ENCODE results near the gene KRT77. TPM values are rescaled to one million over a fixed set of nuclear protein-coding genes. Genes with fewer than 3 reads are reported as not detected.

The KRT77 gene
- total RNA-seq, 2 donors from 2014 or later = not detected

DNA sequence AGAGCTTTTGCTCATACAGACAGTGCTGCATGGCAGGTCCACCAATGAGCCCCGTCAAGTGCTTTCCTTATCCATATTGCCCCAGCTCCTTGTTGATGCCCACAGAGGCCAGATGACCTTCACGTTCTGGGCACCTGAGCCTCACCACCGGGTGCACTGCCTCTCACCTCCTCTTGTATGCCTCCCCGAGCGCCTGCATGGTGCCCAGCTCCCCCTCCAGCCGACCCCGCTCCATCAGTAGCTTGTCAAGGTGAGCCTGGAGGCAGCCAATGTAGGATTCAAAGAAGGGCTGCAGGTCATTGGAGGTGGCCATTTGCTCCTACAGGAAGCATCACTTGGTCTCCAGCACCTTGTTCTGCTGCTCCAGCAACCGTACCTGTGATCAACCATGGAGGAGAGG lies 31.8 kb upstream of the KRT77 start:
- no peak for ATAC-seq (replicated peaks)
- Mint-ChIP-seq H3K36me3 (ENCODE audit: low read depth) (no peaks in the 10 kb centered on the region), H3K27me3 (peaks cover 28% of the 10 kb centered on the region), H3K4me3 (no peak overlapping the region), H3K9me3 (peaks cover 5% of the 10 kb centered on the region), H3K27ac (no peak overlapping the region), H3K4me1 (no peaks in the 10 kb centered on the region)

DNA sequence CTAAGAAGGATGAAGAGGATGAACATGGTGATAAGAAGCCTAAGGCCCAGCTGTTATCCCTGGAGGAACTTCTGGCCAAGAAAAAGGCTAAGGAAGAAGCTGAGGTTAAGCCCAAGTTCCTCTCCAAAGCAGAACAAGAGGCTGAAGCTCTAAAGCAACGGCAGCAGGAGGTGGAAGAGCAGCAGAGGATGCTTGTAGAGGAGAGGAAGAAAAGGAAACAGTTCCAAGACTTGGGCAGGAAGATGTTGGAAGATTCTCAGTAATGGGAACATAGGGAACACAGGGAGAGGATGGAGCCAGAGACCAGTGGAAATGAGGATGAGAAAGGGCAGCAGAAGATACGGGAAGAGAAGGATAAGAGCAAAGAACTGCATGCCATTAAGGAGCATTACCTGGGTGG lies 27.5 kb upstream of the KRT77 start:
- Mint-ChIP-seq H3K4me1 (no peaks in the 10 kb centered on the region), H3K36me3 (ENCODE audit: low read depth) (no peaks in the 10 kb centered on the region), H3K4me3 (no peak overlapping the region), H3K9me3 (peaks cover 5% of the 10 kb centered on the region), H3K27ac (no peak overlapping the region), H3K27me3 (peaks cover 29% of the 10 kb centered on the region)
- ATAC-seq (replicated peaks) = no peak

DNA sequence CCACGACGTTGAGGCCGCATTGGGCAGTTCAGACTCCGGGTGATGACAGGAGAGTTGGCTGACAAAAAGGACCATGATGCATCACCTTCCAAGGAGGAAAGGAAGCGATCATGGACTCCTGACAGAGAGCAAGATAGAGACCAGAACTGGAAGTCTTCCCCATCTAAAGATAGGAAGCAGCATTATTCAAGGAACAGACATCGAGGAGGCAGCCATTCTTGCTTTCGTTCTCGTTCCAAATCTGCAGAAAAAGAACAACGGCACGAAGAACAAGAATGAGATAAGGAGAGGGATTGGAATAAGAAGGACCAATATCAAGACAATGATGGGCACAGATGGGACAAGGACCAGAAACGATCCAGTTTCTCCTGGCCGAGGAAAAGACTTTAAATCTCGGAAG lies 27.1 kb upstream of the KRT77 start:
- ATAC-seq (replicated peaks) = no peak
- no peaks in the 10 kb centered on the region for H3K4me1 Mint-ChIP-seq
- no peak overlapping the region for H3K4me3 Mint-ChIP-seq
- peaks cover 29% of the 10 kb centered on the region for H3K27me3 Mint-ChIP-seq
- no peak overlapping the region for H3K27ac Mint-ChIP-seq
- peaks cover 5% of the 10 kb centered on the region for H3K9me3 Mint-ChIP-seq
- no peaks in the 10 kb centered on the region for H3K36me3 Mint-ChIP-seq (ENCODE audit: low read depth)

DNA sequence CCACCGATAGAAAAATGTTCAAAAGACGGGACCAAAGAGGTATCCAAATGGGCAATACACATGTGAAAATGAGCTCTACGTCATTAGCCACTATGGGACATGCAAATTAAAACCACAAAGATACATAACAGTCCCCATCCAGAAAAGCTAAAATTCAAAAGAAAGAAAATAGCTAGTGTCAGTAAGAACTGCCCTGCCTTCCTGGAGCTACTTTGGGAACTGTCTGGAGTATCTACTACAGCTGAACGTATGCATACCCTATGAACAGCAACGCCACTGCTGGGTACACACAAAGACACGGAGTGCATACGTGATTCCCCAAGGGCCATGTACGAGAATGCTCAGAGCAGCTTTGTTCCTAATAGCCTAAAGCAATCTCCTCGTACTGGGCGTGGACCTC lies 25.8 kb upstream of the KRT77 start:
- H3K4me3 Mint-ChIP-seq = no peak overlapping the region
- H3K36me3 Mint-ChIP-seq (ENCODE audit: low read depth) = no peaks in the 10 kb centered on the region
- no peak for ATAC-seq (replicated peaks)
- peaks cover 25% of the 10 kb centered on the region for H3K27me3 Mint-ChIP-seq
- H3K4me1 Mint-ChIP-seq = no peaks in the 10 kb centered on the region
- H3K9me3 Mint-ChIP-seq = peaks cover 5% of the 10 kb centered on the region
- no peak overlapping the region for H3K27ac Mint-ChIP-seq

DNA sequence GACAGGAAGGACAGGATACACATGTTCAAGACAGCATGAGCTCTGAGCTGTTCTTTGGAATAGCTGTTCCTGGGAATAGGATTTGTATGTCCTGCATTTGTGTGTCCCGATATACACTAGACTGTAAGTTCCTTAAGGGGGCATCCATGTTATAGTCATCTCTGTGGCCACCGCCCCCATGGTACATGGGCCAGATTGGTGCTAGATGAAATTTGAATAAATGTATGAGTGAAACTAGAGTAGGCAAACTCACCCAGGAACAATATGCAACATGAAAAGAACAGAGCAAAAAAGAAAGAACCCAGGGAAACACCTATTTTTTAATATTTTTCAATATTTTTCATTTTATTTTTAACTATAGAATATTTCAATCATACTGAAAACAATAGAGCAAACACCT lies 25.1 kb upstream of the KRT77 start:
- Mint-ChIP-seq H3K9me3 (peaks cover 5% of the 10 kb centered on the region), H3K27ac (no peak overlapping the region), H3K27me3 (peaks cover 23% of the 10 kb centered on the region), H3K4me1 (no peaks in the 10 kb centered on the region), H3K4me3 (no peak overlapping the region), H3K36me3 (ENCODE audit: low read depth) (no peaks in the 10 kb centered on the region)
- ATAC-seq (replicated peaks) = no peak

DNA sequence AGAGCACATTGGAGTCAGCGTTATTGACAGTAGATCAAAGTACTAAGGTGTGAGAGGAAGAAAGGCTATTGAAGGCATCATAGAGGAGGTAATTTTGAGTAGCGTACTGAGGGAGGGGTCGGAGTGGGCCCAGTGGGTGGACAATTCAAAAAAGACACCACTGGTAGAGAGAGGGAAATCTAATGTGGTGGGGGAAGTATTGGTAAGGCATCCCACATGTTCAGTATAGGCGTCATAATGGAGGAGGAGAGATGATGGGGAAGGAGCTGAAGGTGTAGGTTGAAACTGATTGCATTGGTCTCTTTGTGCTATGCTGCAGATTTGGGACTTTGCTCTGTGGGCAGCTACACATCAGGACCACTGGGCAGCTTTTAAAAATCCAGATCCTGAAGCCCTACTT lies 23.7 kb upstream of the KRT77 start:
- Mint-ChIP-seq H3K27ac (no peak overlapping the region), H3K9me3 (peaks cover 5% of the 10 kb centered on the region), H3K4me3 (no peak overlapping the region), H3K4me1 (no peaks in the 10 kb centered on the region), H3K36me3 (ENCODE audit: low read depth) (no peaks in the 10 kb centered on the region), H3K27me3 (peaks cover 20% of the 10 kb centered on the region)
- no peak for ATAC-seq (replicated peaks)

DNA sequence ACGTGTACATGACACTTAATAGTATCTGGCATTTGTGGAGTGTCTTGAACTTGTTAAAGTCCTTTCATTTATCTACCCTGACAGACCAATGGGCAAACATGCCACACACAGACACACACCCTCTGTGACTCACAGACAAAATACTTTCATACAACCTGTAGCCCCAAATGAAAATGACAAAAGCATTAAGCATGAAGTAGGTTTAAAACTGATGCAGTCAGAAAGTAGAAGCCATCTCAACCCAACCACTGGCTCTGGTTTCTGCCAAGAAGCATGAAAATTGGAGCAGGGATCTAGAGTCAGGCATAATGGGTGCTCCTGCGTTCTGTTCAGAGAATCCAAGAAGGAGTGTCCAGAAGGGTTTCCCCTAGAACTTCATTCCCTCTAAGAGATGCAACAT lies 23.1 kb upstream of the KRT77 start:
- Mint-ChIP-seq H3K36me3 (ENCODE audit: low read depth) (no peaks in the 10 kb centered on the region), H3K27ac (no peak overlapping the region), H3K27me3 (peaks cover 20% of the 10 kb centered on the region), H3K4me1 (no peaks in the 10 kb centered on the region), H3K4me3 (no peak overlapping the region), H3K9me3 (peaks cover 5% of the 10 kb centered on the region)
- ATAC-seq (replicated peaks) = no peak

DNA sequence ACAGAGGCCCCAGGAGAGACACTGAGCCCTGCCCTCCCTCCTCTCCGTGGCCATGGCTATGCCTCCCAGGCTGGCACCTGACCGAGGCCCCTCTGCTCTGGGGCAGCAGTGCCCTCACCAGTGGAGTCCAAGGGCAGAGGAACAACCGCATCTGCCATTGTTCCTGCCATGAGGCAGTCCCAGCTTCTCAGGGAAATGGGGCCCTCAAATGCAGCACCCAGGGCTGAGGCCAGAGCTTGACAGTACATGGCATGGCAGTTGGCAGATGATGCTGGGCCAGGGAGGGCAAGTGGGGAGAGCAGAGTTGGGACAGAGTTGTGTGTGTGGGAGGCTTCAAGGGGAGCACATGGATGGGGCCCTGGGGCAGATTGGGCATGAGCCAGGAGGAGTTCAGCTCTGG lies 21.1 kb upstream of the KRT77 start:
- Mint-ChIP-seq H3K9me3 (no peaks in the 10 kb centered on the region), H3K36me3 (ENCODE audit: low read depth) (no peaks in the 10 kb centered on the region), H3K4me1 (no peaks in the 10 kb centered on the region), H3K4me3 (no peak overlapping the region), H3K27me3 (peaks cover 7% of the 10 kb centered on the region), H3K27ac (no peak overlapping the region)
- no peak for ATAC-seq (replicated peaks)

DNA sequence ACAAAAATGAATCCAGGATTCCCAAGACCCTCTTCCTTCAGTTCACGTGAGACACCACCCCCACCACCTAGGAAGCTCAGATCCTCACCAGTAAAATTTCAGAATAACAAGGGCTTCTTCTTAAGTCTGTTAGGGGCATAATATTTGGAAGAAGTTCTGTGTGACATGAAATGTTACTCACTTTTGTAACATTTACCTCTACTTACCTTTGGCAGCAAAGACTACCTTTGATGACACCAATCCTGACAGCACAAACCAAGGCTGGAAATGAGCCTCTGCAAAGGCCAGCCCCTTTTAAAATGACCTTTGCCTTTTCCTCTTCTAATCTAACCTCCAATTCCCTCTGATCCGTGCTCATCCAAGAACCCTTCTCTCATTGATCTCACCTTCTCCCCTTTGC lies 19.4 kb upstream of the KRT77 start:
- Mint-ChIP-seq H3K27ac (no peak overlapping the region), H3K4me3 (no peak overlapping the region), H3K9me3 (no peaks in the 10 kb centered on the region), H3K36me3 (ENCODE audit: low read depth) (no peaks in the 10 kb centered on the region), H3K27me3 (peaks cover 7% of the 10 kb centered on the region), H3K4me1 (no peaks in the 10 kb centered on the region)
- ATAC-seq (replicated peaks) = no peak

DNA sequence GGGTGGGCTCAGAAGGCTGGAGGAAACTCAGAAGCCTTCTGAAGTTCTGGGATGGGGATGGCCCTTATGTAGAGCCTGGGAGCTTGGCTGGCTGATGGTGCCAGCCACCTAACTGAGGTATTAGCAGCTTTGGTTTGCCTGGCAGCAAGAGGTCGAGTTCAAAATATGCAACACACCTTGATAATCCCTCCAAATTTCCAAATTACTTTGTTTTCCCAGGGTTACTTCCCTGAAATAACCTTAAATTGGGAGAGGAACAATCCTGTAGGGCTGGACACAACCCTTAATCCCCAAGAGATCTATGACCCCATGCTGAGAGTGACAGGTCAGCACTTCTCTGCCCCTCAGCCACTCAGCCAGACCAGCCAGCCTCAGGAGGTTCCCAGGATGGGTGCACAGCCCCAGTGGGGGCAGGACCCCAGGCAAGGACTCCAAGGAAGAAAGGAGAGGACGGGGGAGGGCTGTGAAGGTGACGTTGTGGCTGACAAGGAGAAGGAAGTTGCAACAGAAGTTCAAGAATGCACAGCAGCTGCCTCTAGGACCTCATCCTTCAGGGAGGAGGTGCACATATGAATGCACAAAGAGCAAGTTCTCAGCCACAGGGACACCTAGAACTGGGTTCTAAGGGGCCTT lies 18.6 kb upstream of the KRT77 start:
- Mint-ChIP-seq H3K9me3 (no peaks in the 10 kb centered on the region), H3K27ac (no peak overlapping the region), H3K4me3 (no peak overlapping the region), H3K36me3 (ENCODE audit: low read depth) (no peaks in the 10 kb centered on the region), H3K27me3 (peaks cover 7% of the 10 kb centered on the region), H3K4me1 (no peaks in the 10 kb centered on the region)
- ATAC-seq (replicated peaks) = no peak

DNA sequence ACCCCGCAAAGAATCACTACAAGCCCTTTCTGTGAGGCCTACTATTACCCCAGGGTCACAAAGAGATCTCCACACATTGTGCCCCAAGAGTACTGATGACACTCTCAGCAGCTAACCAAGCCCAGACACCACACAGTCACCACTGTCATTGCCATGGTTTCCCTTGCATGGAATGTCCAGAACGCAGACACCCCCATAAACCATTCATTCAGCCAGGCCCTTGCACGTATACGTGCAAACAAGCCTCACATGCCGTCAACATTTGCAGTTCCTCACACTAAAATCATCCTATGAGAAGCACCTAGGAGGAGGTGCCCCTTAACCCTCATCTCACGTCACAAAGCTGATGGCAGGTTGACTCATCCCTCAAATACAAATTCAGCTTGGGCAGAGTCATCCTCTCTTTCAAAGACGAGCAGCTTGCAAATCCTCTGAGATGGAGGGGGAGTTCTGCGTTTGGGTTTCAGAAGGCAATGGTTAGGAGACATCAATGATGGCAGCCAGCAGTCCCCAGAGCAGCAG lies 17.1 kb upstream of the KRT77 start:
- H3K4me3 Mint-ChIP-seq = no peak overlapping the region
- no peaks in the 10 kb centered on the region for H3K9me3 Mint-ChIP-seq
- no peak overlapping the region for H3K27ac Mint-ChIP-seq
- H3K4me1 Mint-ChIP-seq = no peaks in the 10 kb centered on the region
- no peak for ATAC-seq (replicated peaks)
- peaks cover 14% of the 10 kb centered on the region for H3K27me3 Mint-ChIP-seq
- H3K36me3 Mint-ChIP-seq (ENCODE audit: low read depth) = no peaks in the 10 kb centered on the region

DNA sequence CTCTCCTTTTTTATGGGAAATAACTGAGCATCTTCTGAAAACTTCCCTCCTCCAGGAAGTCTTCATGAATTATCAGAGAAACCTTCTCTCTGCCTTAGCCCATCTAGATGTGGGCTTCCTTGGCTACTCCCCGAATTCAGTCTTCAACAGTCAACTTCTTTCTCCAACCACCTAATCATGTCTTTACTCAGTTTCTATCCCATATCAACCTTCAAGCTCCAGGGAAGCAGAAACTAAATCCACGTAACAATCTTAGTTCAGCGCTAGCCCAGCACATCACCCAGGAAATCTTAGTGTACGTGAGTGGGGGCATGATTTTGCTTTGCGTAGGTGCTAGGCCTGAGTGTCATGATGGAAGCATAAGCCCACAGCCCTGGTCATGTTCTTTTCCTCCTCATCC lies 12.7 kb upstream of the KRT77 start:
- peaks cover 6% of the 10 kb centered on the region for H3K4me1 Mint-ChIP-seq

DNA sequence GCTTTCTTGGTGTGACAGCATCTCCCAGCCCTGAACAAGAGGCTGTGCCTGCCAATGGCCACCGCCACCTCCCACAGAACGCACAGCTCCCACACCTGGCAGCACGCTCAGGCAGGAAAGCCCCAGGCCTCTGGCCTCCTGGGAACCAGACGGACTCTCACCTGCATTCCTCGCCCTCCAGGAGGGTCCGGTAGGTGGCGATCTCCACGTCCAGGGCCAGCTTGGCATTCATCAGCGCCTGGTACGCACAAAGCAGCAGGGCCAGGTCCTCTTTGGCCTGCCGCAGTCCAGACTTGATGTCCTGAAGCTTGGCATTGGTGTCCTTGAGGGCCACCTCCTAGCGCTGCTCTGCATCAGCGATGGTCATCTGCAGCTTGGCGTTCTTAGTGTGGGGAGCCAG lies 12.1 kb upstream of the KRT77 start:
- no peak for ATAC-seq (replicated peaks)
- no peak overlapping the region for H3K27ac Mint-ChIP-seq
- H3K36me3 Mint-ChIP-seq (ENCODE audit: low read depth) = no peaks in the 10 kb centered on the region
- H3K27me3 Mint-ChIP-seq = peaks cover 43% of the 10 kb centered on the region
- H3K4me1 Mint-ChIP-seq = peaks cover 6% of the 10 kb centered on the region
- H3K9me3 Mint-ChIP-seq = no peaks in the 10 kb centered on the region
- H3K4me3 Mint-ChIP-seq = no peak overlapping the region

More for the DNA sequence above, 12.7 kb upstream of the KRT77 start:
- no peak for ATAC-seq (replicated peaks)
- no peak overlapping the region for H3K4me3 Mint-ChIP-seq
- H3K9me3 Mint-ChIP-seq = no peaks in the 10 kb centered on the region
- peaks cover 43% of the 10 kb centered on the region for H3K27me3 Mint-ChIP-seq
- H3K27ac Mint-ChIP-seq = no peak overlapping the region
- H3K36me3 Mint-ChIP-seq (ENCODE audit: low read depth) = no peaks in the 10 kb centered on the region

DNA sequence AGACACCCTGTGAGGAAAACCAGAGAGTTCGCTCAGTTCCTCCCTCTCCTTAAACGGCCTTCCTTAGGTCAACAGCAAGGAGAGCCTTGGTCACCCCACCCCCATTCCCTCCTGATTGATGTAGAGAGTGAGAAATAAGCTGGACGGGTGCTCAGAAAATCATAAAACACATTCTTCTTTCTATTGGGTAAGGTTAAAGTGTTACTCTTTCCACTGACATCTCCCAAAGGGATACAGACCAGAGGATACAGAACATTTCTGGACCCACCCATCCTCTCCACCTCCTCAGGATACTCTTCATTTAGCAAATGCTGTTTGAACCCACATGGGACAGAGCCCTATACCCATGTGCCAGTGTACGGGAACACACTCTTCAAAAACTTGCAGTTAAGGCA lies 11.6 kb upstream of the KRT77 start:
- ATAC-seq (replicated peaks) = no peak
- H3K27me3 Mint-ChIP-seq = peaks cover 43% of the 10 kb centered on the region
- no peaks in the 10 kb centered on the region for H3K9me3 Mint-ChIP-seq
- peak overlapping the region; percentile 32 for H3K4me3 Mint-ChIP-seq
- H3K27ac Mint-ChIP-seq = no peak overlapping the region
- H3K4me1 Mint-ChIP-seq = peaks cover 6% of the 10 kb centered on the region
- no peaks in the 10 kb centered on the region for H3K36me3 Mint-ChIP-seq (ENCODE audit: low read depth)

DNA sequence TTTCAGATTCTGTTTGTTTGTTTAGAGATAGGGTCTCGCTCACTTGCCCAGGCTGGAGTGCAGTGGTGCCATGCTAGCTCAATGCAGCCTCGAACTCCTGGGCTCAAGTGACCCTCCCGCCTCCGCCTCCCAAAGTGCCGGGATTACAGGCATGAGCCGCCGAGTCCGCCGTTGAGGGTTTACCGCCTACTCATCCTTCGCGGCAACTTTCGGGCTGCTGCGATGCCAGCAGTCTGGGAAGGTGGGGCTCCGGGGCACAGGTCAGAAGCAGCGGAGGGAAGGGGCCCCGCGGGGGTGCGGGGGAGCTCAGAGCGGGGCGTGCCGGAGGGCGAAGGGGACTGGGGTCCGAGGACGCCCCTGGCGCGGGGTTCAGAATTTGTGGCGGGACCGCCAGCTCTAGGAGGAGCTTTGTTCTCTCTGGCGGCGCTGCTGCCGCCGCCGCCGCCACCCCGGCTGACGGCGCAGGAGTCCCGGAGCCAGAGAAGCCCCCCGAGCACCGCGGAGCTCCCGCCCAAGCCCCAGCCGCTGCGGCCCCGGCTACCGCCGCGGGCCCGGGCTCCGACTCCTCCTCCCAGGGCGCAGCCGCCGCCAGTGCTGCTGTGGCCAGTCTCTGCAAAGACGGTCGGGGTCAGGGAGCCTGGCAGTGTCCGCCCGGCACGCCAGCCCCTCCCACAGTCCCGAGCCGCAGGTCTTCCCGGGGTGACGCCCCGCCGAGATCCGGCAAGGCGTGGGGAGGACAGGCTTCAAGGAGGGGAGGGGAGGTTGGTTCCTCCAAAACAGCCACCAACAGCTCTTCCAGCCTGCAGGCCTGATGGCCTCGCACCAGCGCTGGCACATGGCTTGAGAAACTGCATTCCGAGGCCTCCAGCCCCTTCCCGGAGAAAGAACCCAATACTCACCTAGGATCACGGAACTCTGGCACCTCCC lies 10.9 kb upstream of the KRT77 start:
- ATAC-seq (replicated peaks) = no peak
- peak overlapping the region; percentile 38 for H3K4me3 Mint-ChIP-seq
- H3K4me1 Mint-ChIP-seq = peaks cover 6% of the 10 kb centered on the region
- H3K27me3 Mint-ChIP-seq = peaks cover 43% of the 10 kb centered on the region
- H3K9me3 Mint-ChIP-seq = no peaks in the 10 kb centered on the region
- H3K27ac Mint-ChIP-seq = no peak overlapping the region
- no peaks in the 10 kb centered on the region for H3K36me3 Mint-ChIP-seq (ENCODE audit: low read depth)
